HCT116 (cell line): ENCODE data around the gene MAP3K6. TPM values are rescaled to one million over a fixed set of nuclear protein-coding genes. Genes with fewer than 3 reads are reported as not detected.

ENCODE experiments used
- ATAC-seq: fragments of 200-7000 bp; cut with Tn5 transposase; 2 replicates; pipeline ENCODE4 v1.9.1; 2020; ENCODE audit warnings: mild to moderate bottlenecking, moderate library complexity
- BruUV-seq: library from RNA; stranded (reverse); fragments of 400-500 nt; replicated peaks from 2 replicates; lab custom pipeline; 2021; lab: Mats Ljungman, UMichigan
- CTCF ChIA-PET: fragments of 300-600 bp; sonication (Branson Sonifier 250); formaldehyde crosslinking; loops from one replicate; lab custom pipeline; 2021; ENCODE audit warnings: antibody characterized with exemption; lab: Charles Lee
- POLR2A ChIA-PET: fragments of 300-600, 350-600 bp; sonication (Branson Sonifier 250); formaldehyde crosslinking; loops from one replicate; lab custom pipeline; 2021; ENCODE audit warnings: antibody characterized with exemption; lab: Charles Lee
- RAD21 ChIA-PET, 2 experiments: fragments of 300-600 bp; sonication (Branson Sonifier 250); formaldehyde crosslinking; loops; one replicate each; lab custom pipeline; 2023; ENCODE audit warnings: low total read pairs in 2 of 2; ENCODE audit not compliant: uncharacterized antibody in 2 of 2, unreplicated experiment in 2 of 2, low non-redundant PET in 1 of 2; lab: Charles Lee
- DNase-seq: peaks from one replicate; pipeline ENCODE4 v3.0.0-alpha.2; 2010; ENCODE audit warnings: low read depth, low spot score
- H2AFZ ChIP-seq: fragments of 200-600 bp; shearing (Covaris generic), sonication (generic); 2 replicates; pipeline ENCODE4 v1.6.1; 2017; ENCODE audit warnings: low read depth, mixed run types, mixed read lengths, antibody characterized with exemption, low read length; ENCODE audit not compliant: poor library complexity, severe bottlenecking
- H3K27ac ChIP-seq: 2 replicates; pipeline ENCODE4 v1.5.1; 2012; ENCODE audit warnings: low read depth, low read length
- H3K27me3 ChIP-seq: fragments of 200-600 bp; sonication (generic); 2 replicates; pipeline ENCODE4 v1.6.1; 2016; ENCODE audit warnings: mixed run types, low read length, mixed read lengths; ENCODE audit not compliant: insufficient read depth
- H3K36me3 ChIP-seq, 2 experiments: fragments of 200-500 bp in 1 of 2; fragments of 200-600 bp in 1 of 2; sonication (Bioruptor generic) in 1 of 2; sonication (generic) in 1 of 2; 2 replicates each; pipeline versions ENCODE4 v1.5.1 to v1.6.1; 2014 to 2016; ENCODE audit warnings: low read length in 2 of 2, inconsistent platforms in 1 of 2, mixed read lengths in 1 of 2, mixed run types in 1 of 2; ENCODE audit not compliant: insufficient read depth in 2 of 2, control insufficient read depth in 1 of 2
- H3K4me1 ChIP-seq, 2 experiments: fragments of 200-600 bp in 1 of 2; sonication (generic) in 1 of 2; 2 replicates each; pipeline versions ENCODE4 v1.5.1 to v1.6.1; 2012 to 2017; ENCODE audit warnings: low read length in 2 of 2, inconsistent platforms in 1 of 2, mild to moderate bottlenecking in 1 of 2, mixed read lengths in 1 of 2, mixed run types in 1 of 2, moderate library complexity in 1 of 2; ENCODE audit not compliant: insufficient read depth in 2 of 2, control insufficient read depth in 1 of 2
- H3K4me2 ChIP-seq: fragments of 200-600 bp; sonication (generic); 2 replicates; pipeline ENCODE4 v1.6.1; 2017; ENCODE audit warnings: mixed run types, low read length, mixed read lengths
- H3K4me3 ChIP-seq, 2 experiments: fragments of 200-600 bp in 1 of 2; sonication (generic) in 1 of 2; replicated peaks in 1 of 2; 2 replicates each; pipeline ENCODE4 v1.5.1; 2011 to 2016; ENCODE audit warnings: low read length in 2 of 2, control low read depth in 1 of 2, low read depth in 1 of 2, mild to moderate bottlenecking in 1 of 2, mixed read lengths in 1 of 2, mixed run types in 1 of 2
- H3K79me2 ChIP-seq: fragments of 200-600 bp; sonication (generic); 2 replicates; pipeline ENCODE4 v1.6.1; 2017; ENCODE audit warnings: mild to moderate bottlenecking, mixed run types, low read length, moderate library complexity, mixed read lengths; ENCODE audit not compliant: insufficient read depth
- H3K9ac ChIP-seq: fragments of 200-600 bp; sonication (generic); 2 replicates; pipeline ENCODE4 v1.6.1; 2016; ENCODE audit warnings: low read length, mixed read lengths
- H3K9me2 ChIP-seq: fragments of 200-600 bp; sonication (generic), shearing (Covaris generic); 2 replicates; pipeline ENCODE4 v1.6.1; 2017; ENCODE audit warnings: mixed run types, mild to moderate bottlenecking, moderate library complexity; ENCODE audit not compliant: insufficient read depth
- H3K9me3 ChIP-seq, 2 experiments: fragments of 200-500 bp in 1 of 2; fragments of 200-600 bp in 1 of 2; sonication (Bioruptor generic) in 1 of 2; sonication (generic) in 1 of 2; 2 replicates each; pipeline ENCODE4 v1.6.1; 2014 to 2017; ENCODE audit warnings: low read length in 2 of 2, mixed read lengths in 2 of 2, inconsistent platforms in 1 of 2, low read depth in 1 of 2, mild to moderate bottlenecking in 1 of 2, mixed run types in 1 of 2, moderate library complexity in 1 of 2; ENCODE audit not compliant: control insufficient read depth in 1 of 2, insufficient read depth in 1 of 2
- H4K20me1 ChIP-seq: fragments of 200-600 bp; sonication (generic), shearing (Covaris generic); 2 replicates; pipeline ENCODE4 v1.6.1; 2017; ENCODE audit warnings: mixed run types, mild to moderate bottlenecking, moderate library complexity; ENCODE audit not compliant: insufficient read depth
- CBX3 ChIP-seq: IDR thresholded peaks from 2 replicates; pipeline ENCODE4 v1.6.1; 2012; ENCODE audit warnings: low read depth
- EGR1 ChIP-seq: IDR thresholded peaks from 2 replicates; pipeline ENCODE4 v1.6.1; 2012; ENCODE audit warnings: low read depth
- ELF1 ChIP-seq: IDR thresholded peaks from 2 replicates; pipeline ENCODE4 v1.6.1; 2012; ENCODE audit warnings: low read depth, borderline replicate concordance
- EZH2 ChIP-seq: fragments of 200-600 bp; sonication (generic); IDR thresholded peaks from 2 replicates; pipeline ENCODE4 v1.6.1; 2017; ENCODE audit warnings: antibody characterized with exemption, mixed run types
- FOSL1 ChIP-seq: IDR thresholded peaks from 2 replicates; pipeline ENCODE4 v1.6.1; 2012; ENCODE audit warnings: low read depth
- JUND ChIP-seq: IDR thresholded peaks from 2 replicates; pipeline ENCODE4 v1.6.1; 2012
- MAX ChIP-seq: IDR thresholded peaks from 2 replicates; pipeline ENCODE4 v1.6.1; 2012
- SIN3A ChIP-seq: IDR thresholded peaks from 2 replicates; pipeline ENCODE4 v1.6.1; 2012; ENCODE audit warnings: low read depth
- SRF ChIP-seq: IDR thresholded peaks from 2 replicates; pipeline ENCODE4 v1.6.1; 2012; ENCODE audit warnings: low read depth
- ZFX ChIP-seq: fragments of 450-650 bp; IDR thresholded peaks from 2 replicates; pipeline ENCODE4 v1.6.1; 2017
- intact Hi-C: fragments of 100-400 bp; cut with micrococcal nuclease; formaldehyde crosslinking; loops from 2 replicates; pipeline ENCODE4 v1.10.0; 2022
- total RNA-seq: library from RNA; stranded (reverse); gene quantifications from one replicate; pipeline ENCODE4 v1.2.1, GENCODE V29; 2021; ENCODE audit not compliant: unreplicated experiment
- TF ChIP-seq, protein P1 (sequence below): IDR thresholded peaks from 2 replicates; pipeline ENCODE4 v1.6.1; 2012
- TF ChIP-seq, protein P2 (sequence below): IDR thresholded peaks from 2 replicates; pipeline ENCODE4 v1.6.1; 2012; ENCODE audit warnings: low read depth

MAP3K6 gene
- total RNA-seq, 1 experiment from 2014 or later, result 30.2 TPM

GRCh38 chr1:27394925-27395324 lies 28.2 kb upstream of the MAP3K6 start:
- Histone ChIP-seq H3K36me3 (peaks cover 0 to 12% of the 10 kb centered on the region in 2 experiments; a peak in 1 of 4 replicates), H3K4me2 (peak overlapping the region; percentile 6; the same call in 1 of the 2 replicates), H3K9ac (peak overlapping the region; percentile 20; the same call in 1 of the 2 replicates), H2AFZ (no peak overlapping the region), H3K4me1 (peaks cover 17 to 40% of the 10 kb centered on the region in 2 experiments), H3K27me3 (no peaks in the 10 kb centered on the region)
- CTCF ChIA-PET, result interaction anchor here (0.6 to 4.2 kb wide), 15 partner anchors 12 to 351 kb away, joined by 3 to 65 read pairs (median 6); partner anchors contain the start of genes CD164L2 and WASF2
- intact Hi-C loops, result loop anchor here (2.0 to 5.0 kb wide), 2 partner anchors 212 to 267 kb away; no protein-coding TSS in a partner anchor
- BruUV-seq, result no TSS peak
- TF ChIP-seq, protein P1, sequence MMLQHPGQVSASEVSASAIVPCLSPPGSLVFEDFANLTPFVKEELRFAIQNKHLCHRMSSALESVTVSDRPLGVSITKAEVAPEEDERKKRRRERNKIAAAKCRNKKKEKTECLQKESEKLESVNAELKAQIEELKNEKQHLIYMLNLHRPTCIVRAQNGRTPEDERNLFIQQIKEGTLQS, result no peak
- TF ChIP-seq ELF1 (no peak), SRF (no peak), SIN3A (no peak), JUND (no peak), EGR1 (no peak), EZH2 (no peak), MAX (no peak), CBX3 (no peak), FOSL1 (no peak), ZFX (no peak)
- TF ChIP-seq, protein P2, sequence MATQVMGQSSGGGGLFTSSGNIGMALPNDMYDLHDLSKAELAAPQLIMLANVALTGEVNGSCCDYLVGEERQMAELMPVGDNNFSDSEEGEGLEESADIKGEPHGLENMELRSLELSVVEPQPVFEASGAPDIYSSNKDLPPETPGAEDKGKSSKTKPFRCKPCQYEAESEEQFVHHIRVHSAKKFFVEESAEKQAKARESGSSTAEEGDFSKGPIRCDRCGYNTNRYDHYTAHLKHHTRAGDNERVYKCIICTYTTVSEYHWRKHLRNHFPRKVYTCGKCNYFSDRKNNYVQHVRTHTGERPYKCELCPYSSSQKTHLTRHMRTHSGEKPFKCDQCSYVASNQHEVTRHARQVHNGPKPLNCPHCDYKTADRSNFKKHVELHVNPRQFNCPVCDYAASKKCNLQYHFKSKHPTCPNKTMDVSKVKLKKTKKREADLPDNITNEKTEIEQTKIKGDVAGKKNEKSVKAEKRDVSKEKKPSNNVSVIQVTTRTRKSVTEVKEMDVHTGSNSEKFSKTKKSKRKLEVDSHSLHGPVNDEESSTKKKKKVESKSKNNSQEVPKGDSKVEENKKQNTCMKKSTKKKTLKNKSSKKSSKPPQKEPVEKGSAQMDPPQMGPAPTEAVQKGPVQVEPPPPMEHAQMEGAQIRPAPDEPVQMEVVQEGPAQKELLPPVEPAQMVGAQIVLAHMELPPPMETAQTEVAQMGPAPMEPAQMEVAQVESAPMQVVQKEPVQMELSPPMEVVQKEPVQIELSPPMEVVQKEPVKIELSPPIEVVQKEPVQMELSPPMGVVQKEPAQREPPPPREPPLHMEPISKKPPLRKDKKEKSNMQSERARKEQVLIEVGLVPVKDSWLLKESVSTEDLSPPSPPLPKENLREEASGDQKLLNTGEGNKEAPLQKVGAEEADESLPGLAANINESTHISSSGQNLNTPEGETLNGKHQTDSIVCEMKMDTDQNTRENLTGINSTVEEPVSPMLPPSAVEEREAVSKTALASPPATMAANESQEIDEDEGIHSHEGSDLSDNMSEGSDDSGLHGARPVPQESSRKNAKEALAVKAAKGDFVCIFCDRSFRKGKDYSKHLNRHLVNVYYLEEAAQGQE, result no peak
- TF ChIP-seq, all 23 proteins: peak for 0
- no peak overlapping the region for H3K4me3 ChIP-seq
- peak overlapping the region; percentile 43 for H3K27ac ChIP-seq
- no peak for DNase-seq
- peaks cover 25% of the 10 kb centered on the region for H3K79me2 ChIP-seq
- no peak for ATAC-seq
- POLR2A ChIA-PET, result no interaction called here
- RAD21 ChIA-PET, result interaction anchor here (0.7 to 1.8 kb wide), 9 partner anchors 21 to 100 kb away, joined by 3 to 6 read pairs (median 3); no protein-coding TSS in a partner anchor
- H4K20me1 ChIP-seq, result no peaks in the 10 kb centered on the region
- no peaks in the 10 kb centered on the region for H3K9me2 ChIP-seq
- H3K9me3 ChIP-seq, result no peaks in the 10 kb centered on the region
